ENCODE measurements around the gene ODF2. TPM values are rescaled to one million over a fixed set of nuclear protein-coding genes. Genes with fewer than 3 reads are reported as not detected.

ODF2 gene
- total RNA-seq, 1 experiment from 2014 or later = 37.3 TPM

- ChIA-PET CTCF (no interaction called here), POLR2A (no interaction called here)
- Mint-ChIP-seq H3K4me3 (ENCODE audit: unreplicated experiment) (no peak overlapping the region), H3K4me1 (ENCODE audit: insufficient read depth, unreplicated experiment) (no peaks in the 10 kb centered on the region), H3K9me3 (ENCODE audit: unreplicated experiment) (no peaks in the 10 kb centered on the region), H3K27me3 (ENCODE audit: insufficient read depth, unreplicated experiment) (no peaks in the 10 kb centered on the region), H3K36me3 (ENCODE audit: insufficient read depth, unreplicated experiment) (peaks cover 47% of the 10 kb centered on the region), H3K27ac (ENCODE audit: low read depth, unreplicated experiment) (no peak overlapping the region)
- intact Hi-C loops (cut with micrococcal nuclease) = no loop called here
- no peak for DNase-seq (ENCODE audit: unreplicated experiment)
- BruUV-seq (replicated peaks) = no TSS peak
- TF ChIP-seq CTCF (IDR thresholded peaks at IDR 0.05; ENCODE audit: unreplicated experiment) = no peak
Measured at GRCh38 chr9:128475867-128476266, 20.1 kb downstream of the ODF2 start.

GRCh38 chr9:128479262-128479661 lies 23.5 kb downstream of the ODF2 start:
- intact Hi-C loops (cut with micrococcal nuclease) = no loop called here
- no peak for TF ChIP-seq CTCF (IDR thresholded peaks at IDR 0.05; ENCODE audit: unreplicated experiment)
- Mint-ChIP-seq H3K27me3 (ENCODE audit: insufficient read depth, unreplicated experiment) (no peaks in the 10 kb centered on the region), H3K27ac (ENCODE audit: low read depth, unreplicated experiment) (no peak overlapping the region), H3K4me1 (ENCODE audit: insufficient read depth, unreplicated experiment) (no peaks in the 10 kb centered on the region), H3K36me3 (ENCODE audit: insufficient read depth, unreplicated experiment) (peaks cover 56% of the 10 kb centered on the region), H3K9me3 (ENCODE audit: unreplicated experiment) (no peaks in the 10 kb centered on the region), H3K4me3 (ENCODE audit: unreplicated experiment) (no peak overlapping the region)
- ChIA-PET POLR2A (no interaction called here), CTCF (no interaction called here)
- BruUV-seq (replicated peaks) = no TSS peak
- no peak for DNase-seq (ENCODE audit: unreplicated experiment)

- no peak overlapping the region for H3K27ac Mint-ChIP-seq (ENCODE audit: low read depth, unreplicated experiment)
- DNase-seq (ENCODE audit: unreplicated experiment) = no peak
- TF ChIP-seq CTCF (IDR thresholded peaks at IDR 0.05; ENCODE audit: unreplicated experiment) = no peak
- no peaks in the 10 kb centered on the region for H3K9me3 Mint-ChIP-seq (ENCODE audit: unreplicated experiment)
- H3K4me1 Mint-ChIP-seq (ENCODE audit: insufficient read depth, unreplicated experiment) = no peaks in the 10 kb centered on the region
- intact Hi-C loops (cut with micrococcal nuclease) = no loop called here
- H3K36me3 Mint-ChIP-seq (ENCODE audit: insufficient read depth, unreplicated experiment) = peaks cover 63% of the 10 kb centered on the region
- no peak overlapping the region for H3K4me3 Mint-ChIP-seq (ENCODE audit: unreplicated experiment)
- BruUV-seq (replicated peaks) = no TSS peak
- CTCF ChIA-PET = interaction anchor here (0.6 kb wide), 1 partner anchor 125 kb away, joined by 3 read pairs; no protein-coding TSS in a partner anchor
- POLR2A ChIA-PET = interaction anchor here (0.6 kb wide), 1 partner anchor 20 kb away, joined by 3 read pairs; no protein-coding TSS in a partner anchor
- no peaks in the 10 kb centered on the region for H3K27me3 Mint-ChIP-seq (ENCODE audit: insufficient read depth, unreplicated experiment)
Measured at GRCh38 chr9:128481561-128481960, 25.8 kb downstream of the ODF2 start.

- CTCF ChIA-PET = interaction anchor here (0.6 kb wide), 2 partner anchors 9 to 125 kb away, joined by 3 read pairs; no protein-coding TSS in a partner anchor
- intact Hi-C loops (cut with micrococcal nuclease) = no loop called here
- TF ChIP-seq CTCF (IDR thresholded peaks at IDR 0.05; ENCODE audit: unreplicated experiment) = no peak
- Mint-ChIP-seq H3K36me3 (ENCODE audit: insufficient read depth, unreplicated experiment) (peaks cover 67% of the 10 kb centered on the region), H3K27ac (ENCODE audit: low read depth, unreplicated experiment) (no peak overlapping the region), H3K4me1 (ENCODE audit: insufficient read depth, unreplicated experiment) (no peaks in the 10 kb centered on the region), H3K4me3 (ENCODE audit: unreplicated experiment) (no peak overlapping the region), H3K27me3 (ENCODE audit: insufficient read depth, unreplicated experiment) (no peaks in the 10 kb centered on the region), H3K9me3 (ENCODE audit: unreplicated experiment) (no peaks in the 10 kb centered on the region)
- BruUV-seq (replicated peaks) = no TSS peak
- POLR2A ChIA-PET = interaction anchor here (0.6 kb wide), 1 partner anchor 20 kb away, joined by 3 read pairs; no protein-coding TSS in a partner anchor
- no peak for DNase-seq (ENCODE audit: unreplicated experiment)
Measured at GRCh38 chr9:128482186-128482585, 26.4 kb downstream of the ODF2 start.

All from MCF 10A (cell line).